ENCODE measurements around the gene NEK10.

Gene NEK10

GRCh38 chr3:27278383-27279055 lies 90.7 kb downstream of the NEK10 start:
- TF ChIP-seq GATA1 (IDR thresholded peaks at IDR 0.05; ENCODE audit: low read depth, low read length) = no peak
- TF ChIP-seq POLR2A (IDR thresholded peaks at IDR 0.05; ENCODE audit: low read length) = no peak
- DNase-seq = no peak

DNA sequence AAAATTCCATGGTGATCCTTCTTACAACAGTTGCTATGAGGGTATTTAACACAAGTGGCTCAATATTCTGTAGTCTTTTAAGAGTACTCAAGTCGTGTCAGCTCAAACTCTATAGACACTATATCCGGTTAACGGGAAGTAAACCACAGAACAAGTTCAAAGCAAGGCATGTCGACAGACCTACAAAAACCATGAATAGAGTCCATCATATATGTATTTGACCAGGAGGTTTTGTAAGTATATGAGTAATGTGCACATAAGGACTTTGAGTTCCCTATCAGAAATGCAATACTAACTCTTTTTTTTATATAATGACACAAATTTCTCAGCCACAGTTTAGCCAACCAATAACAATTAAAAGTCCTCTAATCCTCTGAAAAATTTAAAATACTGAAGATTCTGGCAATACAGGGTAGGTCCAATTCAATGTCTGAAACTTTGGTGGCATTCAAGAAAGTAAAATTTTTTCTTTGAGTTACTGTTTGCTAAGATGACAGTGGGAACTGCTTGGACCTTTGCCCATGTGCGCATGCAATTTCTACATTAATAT lies 93.7 kb downstream of the NEK10 start:
- TF ChIP-seq GATA1 (IDR thresholded peaks at IDR 0.05; ENCODE audit: low read depth, low read length) (no peak), POLR2A (IDR thresholded peaks at IDR 0.05; ENCODE audit: low read length) (no peak)
- no peak for DNase-seq

GRCh38 chr3:27271890-27272289 lies 97.3 kb downstream of the NEK10 start:
- DNase-seq = no peak
- TF ChIP-seq POLR2A (IDR thresholded peaks at IDR 0.05; ENCODE audit: low read length) = no peak
- no peak for TF ChIP-seq GATA1 (IDR thresholded peaks at IDR 0.05; ENCODE audit: low read depth, low read length)

- no peak for TF ChIP-seq POLR2A (IDR thresholded peaks at IDR 0.05; ENCODE audit: low read length)
- no peak for TF ChIP-seq GATA1 (IDR thresholded peaks at IDR 0.05; ENCODE audit: low read depth, low read length)
- DNase-seq = no peak
Observed at GRCh38 chr3:27254896-27255295, 114.3 kb downstream of the NEK10 start.

DNA sequence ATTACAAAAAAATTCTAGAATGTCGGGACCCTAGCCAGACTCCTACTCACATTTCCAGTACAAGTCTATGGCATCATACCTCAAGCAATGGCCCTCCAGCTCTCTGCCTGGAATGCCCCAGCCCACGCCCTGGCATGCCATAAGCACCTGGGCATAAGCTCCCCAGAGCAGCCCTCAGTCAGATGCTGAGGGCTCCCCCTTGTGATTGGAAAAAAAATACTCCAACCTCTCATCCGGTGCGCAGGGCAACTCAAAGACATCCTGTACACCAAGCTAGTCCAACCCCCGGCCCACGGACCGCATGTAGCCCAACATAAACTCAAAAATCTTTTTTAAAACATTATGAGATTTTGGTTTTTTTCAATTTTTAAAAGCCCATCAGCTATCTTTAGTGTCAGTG lies 115.4 kb downstream of the NEK10 start:
- DNase-seq = no peak

GRCh38 chr3:27253391-27253790 lies 115.8 kb downstream of the NEK10 start:
- no peak for TF ChIP-seq POLR2A (IDR thresholded peaks at IDR 0.05; ENCODE audit: low read length)
- no peak for TF ChIP-seq GATA1 (IDR thresholded peaks at IDR 0.05; ENCODE audit: low read depth, low read length)
- DNase-seq = no peak

More for the DNA sequence above, 115.4 kb downstream of the NEK10 start:
- no peak for TF ChIP-seq POLR2A (IDR thresholded peaks at IDR 0.05; ENCODE audit: low read length)
- TF ChIP-seq GATA1 (IDR thresholded peaks at IDR 0.05; ENCODE audit: low read depth, low read length) = no peak

- TF ChIP-seq GATA1 (IDR thresholded peaks at IDR 0.05; ENCODE audit: low read depth, low read length) (no peak), POLR2A (IDR thresholded peaks at IDR 0.05; ENCODE audit: low read length) (no peak)
- DNase-seq = no peak
Observed at GRCh38 chr3:27252646-27253045, 116.5 kb downstream of the NEK10 start.

DNA sequence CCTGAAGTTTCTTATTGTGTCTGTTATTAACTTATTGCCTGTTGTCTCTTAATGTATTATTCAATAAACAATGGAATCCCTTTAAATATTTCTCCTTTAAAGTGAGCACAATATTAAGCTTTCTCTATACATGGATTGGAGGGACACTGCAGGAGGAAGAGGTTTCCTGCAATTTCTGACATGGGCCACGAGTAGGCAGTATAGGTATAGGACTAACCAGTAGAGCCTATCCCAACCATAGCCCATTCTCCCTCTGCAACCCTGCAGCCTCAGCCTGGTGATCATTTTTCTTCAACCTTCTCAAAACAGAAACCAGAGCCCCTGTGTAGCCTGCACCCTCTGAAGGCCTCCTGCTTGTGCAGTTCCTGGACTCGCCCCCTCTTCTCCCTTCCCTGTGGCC lies 124.8 kb downstream of the NEK10 start:
- DNase-seq = no peak
- TF ChIP-seq GATA1 (IDR thresholded peaks at IDR 0.05; ENCODE audit: low read depth, low read length) = no peak
- no peak for TF ChIP-seq POLR2A (IDR thresholded peaks at IDR 0.05; ENCODE audit: low read length)

DNA sequence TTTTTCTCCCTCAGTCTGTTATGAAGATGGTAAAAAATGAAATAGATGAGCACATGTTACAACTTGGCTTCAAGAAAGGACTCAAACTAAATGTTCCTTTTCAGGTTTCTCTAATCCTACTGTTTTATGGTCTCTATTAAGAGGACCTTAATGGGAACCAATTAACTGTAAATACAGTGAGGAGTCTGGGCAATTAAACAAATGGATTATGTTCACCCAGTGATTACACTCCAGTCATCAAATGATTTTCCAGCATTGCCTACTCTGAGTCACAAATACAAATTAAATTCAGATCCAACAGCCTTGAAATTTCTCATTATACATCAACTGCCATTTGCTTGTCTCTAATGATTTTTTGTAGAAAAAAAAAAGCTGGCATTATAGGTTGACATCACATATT lies 129.2 kb downstream of the NEK10 start:
- no peak for DNase-seq
- TF ChIP-seq GATA1 (IDR thresholded peaks at IDR 0.05; ENCODE audit: low read depth, low read length) (no peak), POLR2A (IDR thresholded peaks at IDR 0.05; ENCODE audit: low read length) (no peak)

- no peak for DNase-seq
- TF ChIP-seq GATA1 (IDR thresholded peaks at IDR 0.05; ENCODE audit: low read depth, low read length) (no peak), POLR2A (IDR thresholded peaks at IDR 0.05; ENCODE audit: low read length) (no peak)
Observed at GRCh38 chr3:27228805-27229204, 140.4 kb downstream of the NEK10 start.

DNA sequence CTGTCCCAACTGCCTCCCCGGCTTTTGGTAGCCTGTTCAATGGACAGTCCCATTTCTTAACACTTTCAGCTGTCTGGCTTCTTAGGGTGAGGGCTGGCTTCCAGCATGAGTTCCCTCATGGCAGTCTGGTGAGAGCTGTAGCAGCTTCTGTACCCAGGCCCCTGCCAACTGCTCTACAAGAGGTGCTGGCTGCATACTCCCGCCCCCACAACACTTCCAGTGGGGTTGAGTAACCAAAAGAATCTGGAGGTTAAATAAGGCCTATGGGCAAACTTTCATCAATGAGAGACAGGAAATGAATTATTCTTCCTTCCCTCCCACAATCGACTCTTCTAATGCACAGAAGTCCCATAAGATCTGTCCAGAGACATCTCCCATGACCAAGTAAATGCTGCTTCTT lies 145.0 kb downstream of the NEK10 start:
- TF ChIP-seq POLR2A (IDR thresholded peaks at IDR 0.05; ENCODE audit: low read length) (no peak), GATA1 (IDR thresholded peaks at IDR 0.05; ENCODE audit: low read depth, low read length) (no peak)

DNA sequence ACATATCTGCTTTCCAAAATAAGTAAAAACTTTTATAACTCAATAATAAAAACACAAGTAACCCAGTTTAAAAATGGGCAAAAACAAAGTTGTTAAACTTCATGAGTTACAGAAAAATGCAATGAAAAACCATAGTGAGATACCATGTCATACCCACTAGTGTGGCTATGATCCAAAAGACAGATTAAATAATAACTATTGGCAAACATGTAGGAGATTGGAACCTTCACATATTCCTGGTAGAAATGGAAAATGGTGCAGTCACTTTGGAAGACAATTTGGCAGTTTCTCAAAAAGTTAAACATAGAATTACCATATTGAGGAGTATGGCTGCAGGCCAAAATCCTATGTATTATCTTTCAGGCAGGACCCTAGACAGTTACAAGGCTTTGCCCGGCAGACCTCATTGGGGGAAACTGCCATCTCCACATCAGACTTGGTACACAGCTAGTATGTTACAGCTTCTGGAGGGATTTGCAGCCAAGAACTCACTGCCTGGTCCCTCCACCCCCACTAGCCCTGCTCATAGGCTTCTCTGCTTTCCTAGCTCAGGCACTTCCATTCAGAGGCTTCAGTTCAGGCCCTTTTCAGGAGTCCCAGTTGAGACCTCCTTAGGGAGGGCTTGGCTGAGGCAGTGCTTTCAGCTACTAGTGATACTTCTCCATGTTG lies 147.8 kb downstream of the NEK10 start:
- no peak for DNase-seq
- no peak for TF ChIP-seq POLR2A (IDR thresholded peaks at IDR 0.05; ENCODE audit: low read length)
- no peak for TF ChIP-seq GATA1 (IDR thresholded peaks at IDR 0.05; ENCODE audit: low read depth, low read length)

More for the DNA sequence above, 145.0 kb downstream of the NEK10 start:
- DNase-seq = no peak

- DNase-seq = no peak
- TF ChIP-seq POLR2A (IDR thresholded peaks at IDR 0.05; ENCODE audit: low read length) = no peak
- no peak for TF ChIP-seq GATA1 (IDR thresholded peaks at IDR 0.05; ENCODE audit: low read depth, low read length)
Observed at GRCh38 chr3:27220166-27220565, 149.0 kb downstream of the NEK10 start.

- DNase-seq = no peak
Observed at GRCh38 chr3:27219127-27219845, 149.9 kb downstream of the NEK10 start.

More at GRCh38 chr3:27219127-27219845, 149.9 kb downstream of the NEK10 start:
- TF ChIP-seq POLR2A (IDR thresholded peaks at IDR 0.05; ENCODE audit: low read length) (no peak), GATA1 (IDR thresholded peaks at IDR 0.05; ENCODE audit: low read depth, low read length) (no peak)

All from erythroblast (primary cell).